NCI-H82 (cell line): ENCODE data around the gene CCDC80.

Source experiments
- DNase-seq: peaks from one replicate; lab custom pipeline; 2025; lab: John Stamatoyannopoulos, UW

CCDC80 gene

DNA sequence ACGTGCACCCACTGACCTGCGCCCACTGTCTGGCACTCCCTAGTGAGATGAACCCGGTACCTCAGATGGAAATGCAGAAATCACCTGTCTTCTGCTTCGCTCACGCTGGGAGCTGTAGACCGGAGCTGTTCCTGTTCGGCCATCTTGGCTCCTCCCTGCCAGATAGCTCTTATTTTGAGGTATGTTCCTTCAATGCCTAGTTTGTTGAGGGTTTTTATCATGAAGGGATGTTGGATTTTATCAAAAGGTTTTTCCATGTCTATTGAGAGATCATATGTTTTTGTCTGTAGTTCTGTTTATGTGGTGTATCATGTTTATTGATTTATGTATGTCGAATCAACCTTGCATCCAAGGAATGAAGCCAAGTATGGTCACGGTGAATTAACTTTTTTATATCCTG is 24.1 kb upstream of the CCDC80 start:
- DNase-seq, result peak; percentile 29

DNA sequence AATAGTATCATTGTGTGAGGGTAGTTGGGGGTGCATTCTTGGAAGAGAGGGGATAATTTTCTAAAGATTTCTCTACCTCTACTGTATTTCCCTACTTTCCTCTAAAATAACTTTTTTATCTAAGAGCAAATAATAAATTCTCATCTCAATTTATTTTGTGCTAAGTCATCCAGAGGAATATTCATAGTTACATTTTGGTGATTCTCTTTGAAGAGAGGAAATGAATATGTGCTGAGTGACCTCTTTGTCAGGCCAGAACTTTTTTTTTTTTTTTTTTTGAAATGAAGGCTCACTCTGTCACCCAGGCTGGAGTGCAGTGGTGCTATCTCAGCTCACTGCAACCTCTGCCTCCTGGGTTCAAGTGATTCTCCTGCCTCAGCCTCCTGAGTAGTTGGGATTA is 15.1 kb upstream of the CCDC80 start:
- DNase-seq, result no peak

DNA sequence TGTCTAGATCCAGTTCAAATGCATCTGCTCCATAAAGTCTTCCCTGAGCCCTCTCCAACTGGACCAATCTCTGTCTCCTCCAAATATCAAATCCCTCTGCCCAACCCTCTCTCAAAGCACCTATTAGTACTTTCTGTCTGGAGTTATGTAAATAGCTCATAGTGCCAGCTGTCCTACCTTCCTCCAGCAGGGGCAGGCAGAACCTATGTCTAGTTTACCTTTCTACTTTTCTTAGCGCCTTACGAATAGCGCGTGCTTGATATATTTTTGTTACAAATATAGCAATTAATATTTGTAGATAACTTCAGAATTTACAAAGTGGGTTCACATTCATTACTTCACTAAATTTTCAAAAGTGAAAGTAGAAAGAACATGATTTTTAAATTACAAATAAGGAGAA is 14.0 kb upstream of the CCDC80 start:
- DNase-seq, result peak; percentile 53

DNA sequence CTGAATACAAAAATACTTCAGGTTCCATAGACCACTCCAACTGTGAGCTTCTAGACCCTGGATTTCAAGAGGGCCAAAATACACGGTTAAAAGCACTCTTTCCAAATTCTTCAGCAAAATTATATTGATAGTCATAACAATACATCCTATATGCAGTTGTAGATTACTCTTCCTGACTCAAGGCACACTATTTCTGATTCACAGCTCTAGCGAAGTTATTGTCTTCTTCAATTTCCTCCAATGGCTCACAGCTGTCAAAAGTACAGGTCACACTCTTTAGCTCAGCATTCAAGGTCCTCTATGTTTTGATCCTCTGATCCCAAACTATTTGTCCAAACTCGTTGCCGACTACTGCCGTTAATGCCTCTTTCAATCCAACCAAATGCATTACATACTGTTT is 13.5 kb upstream of the CCDC80 start:
- no peak for DNase-seq

DNA sequence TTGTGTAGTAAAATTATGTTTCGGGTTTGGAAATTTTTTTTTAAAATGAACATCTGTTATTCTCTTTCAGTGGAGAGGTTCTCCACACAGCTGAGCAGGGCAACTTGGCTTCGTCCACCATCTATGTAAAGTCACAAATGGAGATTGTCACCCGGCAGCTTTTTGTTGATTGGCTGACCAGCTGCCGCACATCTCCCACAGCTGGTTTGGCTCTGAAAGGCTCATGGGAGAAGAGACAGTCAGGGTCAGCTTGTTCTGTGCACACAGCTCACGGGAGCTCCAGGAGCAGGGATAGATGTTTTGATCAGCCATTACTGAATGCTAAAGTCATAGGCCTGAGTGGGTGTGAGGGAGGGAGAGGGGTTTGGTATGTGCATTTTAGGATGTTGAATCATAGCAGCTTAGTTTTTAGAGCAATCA is 12.9 kb upstream of the CCDC80 start:
- no peak for DNase-seq

DNA sequence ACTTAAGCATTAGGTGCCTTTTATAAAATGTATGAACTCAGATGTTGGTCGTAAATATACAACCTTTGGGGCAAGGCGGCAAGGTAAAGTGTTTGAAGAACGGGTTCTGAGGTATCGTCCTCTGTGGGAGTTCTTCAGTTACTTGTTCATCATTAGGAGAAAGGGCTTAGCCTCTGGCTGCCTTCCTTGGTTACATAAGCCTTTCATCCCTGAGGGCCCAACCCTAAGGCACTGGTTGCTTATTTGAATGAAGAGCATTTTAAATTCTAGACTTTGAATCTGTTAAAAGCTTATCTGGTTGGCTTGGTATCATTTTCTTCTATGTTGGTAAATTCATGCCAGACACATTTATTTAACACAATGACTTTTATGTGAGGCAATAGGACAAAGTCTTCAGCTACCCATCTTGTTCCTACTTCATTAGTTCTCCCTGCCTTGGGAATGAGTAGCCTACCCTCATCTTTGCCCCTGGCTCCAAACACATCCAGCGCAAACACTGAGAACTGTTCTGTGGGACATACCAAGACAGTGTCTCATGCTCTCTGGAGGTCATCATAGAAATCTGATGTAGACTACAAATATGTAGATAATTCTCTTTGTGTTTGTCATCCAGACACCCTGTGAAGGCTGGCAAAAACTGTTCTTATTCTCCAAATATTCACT is 12.4 kb upstream of the CCDC80 start:
- no peak for DNase-seq

DNA sequence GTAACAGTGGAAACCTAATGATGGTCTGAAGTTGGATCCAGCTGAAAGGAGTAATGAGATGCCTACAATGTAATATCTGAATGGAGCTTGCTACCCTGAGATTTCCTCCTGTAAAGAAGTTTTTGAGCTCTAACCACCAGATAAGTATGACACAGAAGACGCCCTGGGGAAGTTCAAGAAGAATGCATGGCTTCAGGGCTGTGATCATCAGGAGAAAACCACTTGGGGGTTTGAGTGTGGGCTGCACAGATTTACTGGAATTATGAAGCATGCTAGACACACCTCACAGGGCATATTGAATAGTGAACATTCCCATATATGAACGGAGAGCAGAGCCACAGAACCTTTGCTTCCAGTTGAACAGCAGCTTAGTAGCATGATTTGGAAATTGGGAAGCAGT is 10.6 kb upstream of the CCDC80 start:
- DNase-seq, result no peak

DNA sequence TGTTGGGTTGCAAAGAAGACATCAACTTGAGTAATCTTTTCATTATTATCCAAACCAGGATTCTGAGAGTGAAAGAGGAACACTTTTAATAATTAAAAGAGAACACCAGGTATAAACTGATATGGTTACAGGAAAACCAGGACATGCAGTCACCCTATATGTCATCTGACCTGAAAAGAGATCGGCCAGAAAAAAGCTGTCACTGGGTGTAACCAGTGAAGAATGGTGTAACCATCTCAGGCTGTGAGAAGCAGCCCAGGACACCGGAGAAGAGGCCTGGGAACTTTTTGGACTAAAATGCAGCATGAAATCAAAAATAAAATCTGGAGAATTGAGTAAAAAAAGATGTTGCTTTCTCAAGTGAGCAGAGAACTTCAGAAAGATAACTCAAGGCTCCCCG is 10.1 kb upstream of the CCDC80 start:
- no peak for DNase-seq

DNA sequence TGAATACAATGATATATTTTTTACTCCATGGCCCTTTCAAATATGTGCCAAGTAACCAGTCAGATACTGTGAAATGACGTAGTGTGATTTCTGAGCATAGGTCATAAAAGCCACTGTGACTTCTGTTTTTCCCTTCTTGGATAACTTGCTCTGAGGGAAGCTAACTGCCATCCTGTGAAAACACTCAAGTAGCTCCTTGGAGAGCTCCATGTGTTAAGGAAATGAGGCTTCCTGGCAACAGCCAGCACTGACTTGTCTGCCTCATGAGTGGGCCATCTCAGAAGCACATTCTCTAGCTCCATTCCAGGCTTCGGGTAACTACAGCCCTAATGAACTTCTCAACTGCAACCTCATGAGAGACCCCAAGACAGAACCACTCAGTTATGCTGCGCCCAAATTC is 9.5 kb upstream of the CCDC80 start:
- no peak for DNase-seq

DNA sequence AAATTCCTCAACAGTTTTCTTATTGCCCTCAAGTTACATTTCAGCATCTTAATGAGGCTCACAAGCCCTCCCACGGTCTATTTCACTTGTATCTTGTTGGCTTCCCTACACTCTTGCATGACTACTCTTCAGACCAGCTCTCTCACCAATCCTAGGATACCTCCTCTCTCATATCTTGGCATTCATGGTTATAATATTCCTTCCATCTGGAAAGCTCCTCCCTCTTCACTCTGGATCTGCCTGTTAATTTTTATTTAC is 8.5 kb upstream of the CCDC80 start:
- no peak for DNase-seq

DNA sequence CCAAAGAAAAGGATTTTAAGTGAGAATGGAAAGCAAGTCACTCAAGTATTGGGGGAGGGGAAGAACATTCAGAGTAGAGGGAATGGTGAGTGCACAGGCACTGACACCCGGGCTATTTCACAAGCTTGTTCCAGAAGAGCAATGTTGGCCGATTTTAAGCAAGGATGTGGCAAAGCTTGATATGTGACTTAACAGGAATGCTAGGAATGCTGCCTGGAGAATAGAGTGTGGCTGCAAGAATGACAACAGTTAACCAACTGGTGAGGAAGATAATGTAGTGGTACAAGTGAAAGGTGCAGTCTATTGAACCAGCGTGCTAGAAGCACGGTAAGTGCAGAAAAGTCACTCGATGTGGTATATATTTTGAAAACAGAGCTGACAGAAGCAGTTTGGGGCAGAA is 6.2 kb upstream of the CCDC80 start:
- no peak for DNase-seq

DNA sequence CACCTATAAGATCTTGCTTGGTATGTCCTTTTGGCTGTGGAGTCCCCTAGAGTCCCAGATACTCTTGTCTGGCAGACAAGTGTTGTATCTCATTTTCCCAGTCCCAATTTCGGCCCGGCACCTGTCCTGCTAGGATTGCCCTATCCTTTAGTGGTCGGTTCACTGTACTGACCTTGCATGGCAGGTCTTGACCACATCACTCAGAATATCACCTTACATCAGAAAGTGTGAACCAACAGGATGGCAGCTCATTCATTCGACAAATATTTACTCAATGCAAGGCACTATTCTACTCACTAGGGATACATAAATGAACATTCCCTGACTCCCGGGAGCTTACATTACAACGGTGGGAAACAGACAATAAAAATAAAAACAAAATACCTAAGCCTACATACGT is 5.7 kb upstream of the CCDC80 start:
- no peak for DNase-seq

DNA sequence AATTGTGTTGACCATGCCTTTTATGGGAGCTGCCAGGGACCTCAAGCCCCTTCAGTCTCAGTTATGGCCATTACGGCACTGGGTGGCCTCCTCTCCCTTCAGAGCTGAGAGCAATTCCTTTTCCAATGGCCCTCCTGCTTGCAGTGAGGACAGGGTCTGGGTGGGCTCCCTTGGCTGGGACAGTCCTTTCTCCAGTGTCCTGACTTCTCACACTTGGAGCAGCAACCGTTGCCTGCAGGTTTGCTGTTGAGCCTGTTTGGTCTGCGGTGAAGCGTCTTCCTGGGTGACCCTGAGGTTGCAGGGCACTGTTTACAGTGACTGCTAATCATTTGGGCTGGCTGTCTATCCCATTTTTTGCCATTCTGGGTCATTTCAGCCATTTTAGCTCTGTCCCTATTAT is 3.5 kb upstream of the CCDC80 start:
- DNase-seq, result no peak

DNA sequence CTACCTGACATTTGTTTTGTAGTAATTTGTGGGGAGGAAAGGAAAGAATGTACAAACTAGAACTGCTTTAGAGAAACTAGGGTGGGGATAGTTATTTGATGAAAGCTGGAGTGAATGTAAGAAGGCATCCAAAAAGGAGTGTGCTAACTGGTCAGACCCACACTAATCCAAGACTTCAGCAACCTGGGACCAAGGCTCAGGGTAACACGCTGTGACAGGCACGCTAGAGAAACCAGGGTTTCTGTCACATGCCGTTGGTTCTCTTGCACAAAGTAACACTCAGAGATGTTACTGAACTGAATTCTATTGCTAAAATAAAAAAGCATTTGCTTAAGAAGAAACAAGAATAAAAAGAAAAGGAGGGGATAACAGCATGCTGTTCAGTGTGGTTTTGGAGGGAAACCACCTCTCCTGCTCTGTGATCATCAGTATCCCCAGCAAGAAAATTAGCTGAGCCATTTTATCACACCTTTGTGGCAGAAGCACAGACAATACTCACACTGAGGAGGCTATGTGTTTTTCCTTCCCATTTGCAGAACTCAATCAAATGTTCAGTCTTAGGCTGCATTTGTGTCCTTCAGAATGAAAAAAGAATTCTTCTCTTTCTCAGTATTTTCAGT is 2.8 kb upstream of the CCDC80 start:
- no peak for DNase-seq

DNA sequence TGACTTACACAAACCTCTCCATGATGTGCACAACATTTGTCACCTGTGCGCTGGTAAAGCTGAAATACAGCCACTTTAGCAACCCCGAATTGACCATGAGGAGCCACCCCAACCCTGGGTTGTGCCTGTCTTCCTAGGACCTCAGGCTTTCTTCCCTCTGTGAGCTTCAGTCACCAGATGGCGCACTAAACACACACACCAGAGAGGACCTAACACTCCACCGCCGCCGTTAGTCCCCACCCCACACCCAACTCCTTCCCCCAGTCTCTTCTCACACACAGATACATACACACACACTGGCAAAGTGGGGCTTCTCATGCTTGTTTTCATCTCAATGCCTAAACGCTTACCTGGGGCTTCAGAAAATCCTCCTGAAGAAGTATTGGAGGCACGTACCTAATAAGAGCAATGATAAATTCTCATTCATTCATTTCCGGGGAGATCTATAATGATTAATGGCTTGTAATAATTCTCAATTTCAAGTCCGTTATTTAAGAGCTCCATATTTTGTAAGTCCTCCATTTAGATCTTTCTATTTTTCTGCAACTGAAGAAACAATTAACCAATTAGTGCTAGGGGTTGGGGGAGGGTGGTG is 2.1 kb upstream of the CCDC80 start:
- peak; percentile 96 for DNase-seq

DNA sequence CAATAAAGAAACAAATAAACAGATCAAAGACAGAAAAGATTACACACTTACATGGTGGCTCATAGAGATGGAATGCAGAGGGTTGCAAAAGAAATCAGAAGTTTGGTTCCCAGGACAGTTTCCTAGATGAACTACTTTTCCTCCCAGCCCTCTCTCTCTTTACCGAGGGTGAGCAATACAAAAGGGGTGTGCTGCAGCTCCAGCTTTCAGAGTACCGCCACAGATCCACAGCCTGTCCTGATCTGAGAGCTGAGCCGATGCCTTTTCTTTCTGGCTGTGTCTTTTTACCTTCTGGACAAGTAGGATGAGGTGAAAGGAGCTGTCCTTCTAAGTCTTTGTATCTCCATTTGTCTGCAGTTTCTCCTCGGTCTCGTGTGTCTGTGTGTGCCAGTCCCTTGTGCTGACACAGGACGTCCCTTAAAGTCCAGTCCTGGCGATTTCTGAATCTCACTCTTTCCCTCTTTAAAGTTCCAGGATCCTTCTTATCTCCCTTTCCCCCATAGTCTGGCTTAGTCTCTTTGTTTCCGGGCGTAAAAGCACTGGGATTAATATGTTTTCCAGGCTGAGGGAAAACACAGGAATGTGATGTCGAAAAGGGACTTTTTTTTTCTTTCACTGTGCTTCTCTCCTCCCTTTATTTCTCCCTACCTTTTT is 540 bp downstream of the CCDC80 start:
- DNase-seq, result peak; percentile 41

DNA sequence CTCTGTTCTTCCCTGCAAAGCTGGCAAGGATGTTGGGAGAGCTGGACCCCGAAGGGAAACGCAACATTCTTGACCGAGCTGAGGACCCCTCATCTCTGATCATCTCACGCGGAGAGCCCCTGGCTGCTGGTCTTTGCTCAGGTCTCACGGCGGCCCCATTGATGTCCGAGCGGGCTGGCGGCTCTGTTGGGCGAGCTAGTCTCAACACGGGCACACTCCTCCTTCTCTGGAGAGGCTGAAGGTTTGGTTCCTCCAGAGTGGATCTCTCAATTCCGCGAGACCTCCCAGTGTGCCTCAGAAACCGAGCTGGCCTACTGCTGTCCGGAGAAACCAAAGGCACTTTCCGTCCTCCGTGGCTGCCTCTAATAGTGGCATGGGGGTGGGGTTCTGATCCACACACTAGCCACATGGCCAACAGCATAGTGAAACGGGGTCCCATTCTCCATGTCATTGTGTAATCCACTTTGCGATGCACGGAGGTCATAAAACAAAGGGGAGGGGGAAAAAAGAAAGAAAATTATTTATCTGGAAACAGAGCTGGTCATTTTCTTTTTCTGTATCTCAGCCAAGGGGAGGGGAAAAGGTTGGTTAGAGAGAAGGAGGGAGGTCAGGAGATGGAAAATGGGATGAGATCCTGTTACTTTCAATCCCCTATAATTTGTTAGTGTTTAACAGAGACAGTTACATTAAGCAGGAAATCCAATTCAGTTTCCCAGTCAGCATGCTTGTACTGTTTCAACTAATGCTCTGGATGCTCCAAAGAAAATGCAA is 1.3 kb downstream of the CCDC80 start:
- DNase-seq, result peak; percentile 32

DNA sequence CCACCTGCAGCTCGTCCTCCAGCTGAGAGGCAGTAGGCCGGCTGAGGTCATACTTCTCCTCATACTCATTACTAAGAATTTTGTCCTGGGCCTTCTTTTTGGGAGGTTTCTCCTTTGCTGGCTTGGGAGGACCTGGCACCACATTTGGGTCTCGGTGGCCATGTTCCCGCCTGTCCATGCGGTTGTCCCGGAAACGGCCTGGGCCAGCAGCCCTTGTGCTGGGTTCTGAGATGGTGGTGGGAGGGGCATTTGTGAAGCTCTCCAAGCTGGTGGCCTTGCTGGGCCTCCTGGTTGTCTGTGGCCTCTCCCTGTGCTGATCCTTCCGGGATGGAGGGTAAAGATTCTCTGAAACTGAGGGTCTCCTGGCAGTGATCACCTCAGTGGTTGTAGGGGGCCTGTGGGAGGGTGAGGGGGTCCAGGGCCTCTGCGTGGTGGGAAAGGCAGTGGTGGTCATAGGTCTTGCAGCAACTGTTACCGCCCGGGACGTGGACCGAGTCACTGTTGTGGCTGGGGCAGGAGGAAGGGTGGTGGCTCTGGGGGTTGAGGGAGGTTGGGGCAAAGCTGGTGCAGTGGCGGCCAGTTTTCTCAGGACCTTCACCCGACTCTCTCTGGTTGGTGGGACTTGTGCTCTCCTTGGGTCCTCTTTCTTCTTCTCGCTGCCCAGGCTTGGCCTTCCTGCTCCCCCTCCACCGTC is 2.5 kb downstream of the CCDC80 start:
- DNase-seq, result no peak

DNA sequence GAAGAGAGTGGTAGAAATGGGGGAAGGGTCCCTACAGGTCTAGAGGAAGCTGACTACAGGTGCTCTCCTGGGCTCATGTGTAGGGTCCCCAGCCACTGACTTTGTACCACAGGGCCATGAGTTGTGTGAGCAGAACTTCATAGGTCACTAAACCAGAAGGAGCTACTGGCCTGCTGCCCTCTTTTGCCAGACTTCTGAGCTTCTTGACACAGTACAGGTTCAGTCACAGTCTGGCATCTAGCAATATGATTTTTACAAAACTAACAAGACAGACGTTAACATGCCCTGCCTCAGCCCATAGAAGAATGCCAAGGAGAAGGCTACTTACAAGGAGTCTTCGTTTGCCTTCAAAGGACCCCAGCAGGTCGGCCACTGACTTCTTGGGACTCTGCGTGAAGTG is 3.2 kb downstream of the CCDC80 start:
- DNase-seq, result no peak

DNA sequence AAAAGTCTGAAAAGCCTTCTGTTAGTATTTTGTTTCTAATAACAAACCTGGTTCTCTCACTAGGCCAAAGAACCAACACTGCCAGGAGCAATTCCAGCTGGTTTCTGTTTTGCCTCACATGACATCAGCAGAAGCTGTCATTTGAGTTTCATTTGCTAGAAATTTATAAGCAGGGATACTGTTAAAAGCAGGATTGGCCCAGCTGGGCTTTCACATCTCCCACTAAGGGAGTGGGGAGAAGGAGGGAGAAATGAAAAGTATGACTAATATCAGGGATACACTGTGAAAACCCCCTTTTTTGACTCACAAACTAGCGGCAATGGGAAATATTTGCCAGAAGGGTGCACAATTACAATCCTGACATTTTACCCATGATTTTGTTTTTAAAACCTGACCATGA is 5.3 kb downstream of the CCDC80 start:
- DNase-seq, result no peak

DNA sequence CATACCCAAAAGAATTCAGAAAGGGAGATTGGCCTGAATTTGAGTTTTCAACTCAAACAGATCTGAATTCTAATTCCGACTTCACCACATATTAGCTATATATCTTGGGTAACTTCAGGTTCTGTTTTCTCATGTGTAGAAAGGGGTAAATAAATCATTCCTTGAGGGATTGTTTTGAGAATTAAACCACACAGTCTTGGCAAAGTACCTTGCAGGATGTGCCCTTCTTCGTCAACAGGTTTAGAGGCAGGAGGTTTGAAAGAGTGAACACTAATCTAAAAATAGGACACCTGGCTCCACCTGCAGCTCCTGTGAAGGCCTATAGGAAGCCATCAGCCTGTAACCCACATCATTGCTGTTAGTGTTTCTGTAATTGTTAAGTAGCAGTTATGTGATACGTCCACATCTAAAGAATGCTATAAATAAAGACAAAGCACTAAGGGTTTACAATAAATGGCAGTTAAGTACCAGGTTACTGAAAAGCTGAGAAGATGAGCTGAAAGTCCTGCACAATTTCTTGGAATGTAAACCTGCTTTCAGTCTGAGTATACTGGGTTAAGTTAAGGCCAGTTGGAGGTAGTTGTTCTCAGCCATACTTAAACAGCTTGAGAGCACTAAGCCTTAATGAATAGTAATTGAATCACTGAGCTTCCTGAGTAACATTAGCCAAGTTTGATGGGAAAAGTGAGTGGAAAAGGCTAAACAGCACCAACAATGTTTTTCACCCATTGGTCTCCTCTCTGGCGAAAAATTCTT is 6.0 kb downstream of the CCDC80 start:
- DNase-seq, result peak; percentile 57
